Fibroblast of skin of left quadriceps (primary cell): ENCODE data around the gene HFE.
"Not testable (repeated sequence)": the region's sequence is repeated elsewhere in the genome, so short reads cannot be mapped to it uniquely, and the experiment has no call there.

Experiments
- DNase-seq, 2 experiments: peaks; one replicate each; pipeline ENCODE4 v3.0.0-alpha.2; 2013; ENCODE audit warnings: low read depth in 2 of 2

The HFE gene

GRCh38 chr6:26087284-26088115 lies at the start of gene HFE:
HFE (plus strand) TSS chr6:26087429; CDS start chr6:26087441, 12 bp downstream.
- peak in 1 of 2 experiments; percentile 23 for DNase-seq

GRCh38 chr6:26041946-26042345 lies 45.3 kb upstream of the HFE start:
- no peak for DNase-seq

GRCh38 chr6:26043384-26044139 lies 43.7 kb upstream of the HFE start:
- peak; percentile 98 for DNase-seq

GRCh38 chr6:26044140-26045064 lies 42.8 kb upstream of the HFE start:
- no peak for DNase-seq

GRCh38 chr6:26045065-26045927 lies 41.9 kb upstream of the HFE start:
- DNase-seq, result peak; percentile 91

- DNase-seq, result no peak
Observed at GRCh38 chr6:26045928-26046368, 41.3 kb upstream of the HFE start.

- DNase-seq, result not testable (repeated sequence)
Observed at GRCh38 chr6:26047329-26047728, 39.9 kb upstream of the HFE start.

GRCh38 chr6:26048590-26048989 lies 38.6 kb upstream of the HFE start:
- DNase-seq, result no peak

- no peak for DNase-seq
Observed at GRCh38 chr6:26051665-26052310, 35.4 kb upstream of the HFE start.

GRCh38 chr6:26052762-26053250 lies 34.4 kb upstream of the HFE start:
- not testable (repeated sequence) for DNase-seq

- DNase-seq, result no peak
Observed at GRCh38 chr6:26053992-26054780, 33.0 kb upstream of the HFE start.

GRCh38 chr6:26054781-26055718 lies 32.2 kb upstream of the HFE start:
- peak; percentile 96 for DNase-seq

GRCh38 chr6:26055719-26056582 lies 31.3 kb upstream of the HFE start:
- DNase-seq, result peak; percentile 64 to 67

GRCh38 chr6:26056583-26057350 lies 30.5 kb upstream of the HFE start:
- DNase-seq, result no peak

GRCh38 chr6:26057899-26058298 lies 29.3 kb upstream of the HFE start:
- DNase-seq, result no peak

- not testable (repeated sequence) for DNase-seq
Observed at GRCh38 chr6:26058477-26059033, 28.7 kb upstream of the HFE start.
